A549 treated with AZD9567 at 1 μM for 4 hours (cell line): ENCODE measurements around the gene TMEM248. TPM values are rescaled to one million over a fixed set of nuclear protein-coding genes. Genes with fewer than 3 reads are reported as not detected.

Experiments
- total RNA-seq: library from RNA; stranded (reverse); fragments of 200-300 nt; extraction: Qiagen RNA extraction; gene quantifications from 5 replicates; pipeline ENCODE4 v1.2.3, GENCODE V29; 2022; ENCODE audit not compliant: insufficient read depth

Gene TMEM248
- 81.6 to 140 TPM (median 86.6 TPM) in 5 replicates for total RNA-seq

GRCh38 chr7:66920769-66921395 is at the start of gene TMEM248:
Gene TMEM248, plus strand, starts transcription at chr7:66921225. Its CDS starts 20,641 bp downstream, at chr7:66941866.

GRCh38 chr7:66995050-66995776 is 74.2 kb downstream of the TMEM248 start, which contains the start of gene SBDS:
Gene SBDS, minus strand, starts transcription at chr7:66995586. Its CDS starts 169 bp downstream, at chr7:66995417.

GRCh38 chr7:66996444-66997191 is 75.6 kb downstream of the TMEM248 start, which contains the start of gene TYW1:
Gene TYW1, plus strand, starts transcription at chr7:66996833. Its CDS starts 146 bp downstream, at chr7:66996979.

Other genes with a start within 250 kb of the TMEM248 start
- 22.6 to 38.9 TPM (median 24.8 TPM) in 5 replicates for gene RABGEF1, start 180.5 kb upstream of the TMEM248 start, total RNA-seq
- 106 to 128 TPM (median 109 TPM) in 5 replicates for gene SBDS, start 74.4 kb downstream of the TMEM248 start, total RNA-seq
- 13.9 to 17.1 TPM (median 14.9 TPM) in 5 replicates for gene TYW1, start 75.6 kb downstream of the TMEM248 start, total RNA-seq